Lung (tissue), 12 donors: ENCODE results near the gene USP53. TPM values are rescaled to one million over a fixed set of nuclear protein-coding genes. Genes with fewer than 3 reads are reported as not detected.

Experiments
- ATAC-seq: fragments of 200-7000 bp; cut with Tn5 transposase; one replicate; pipeline ENCODE4 v1.9.1; 2020; ENCODE audit warnings: moderate number of reproducible peaks; ENCODE audit not compliant: insufficient read depth, low FRiP score
- DNase-seq, 3 donors: peaks; one replicate each; pipeline ENCODE4 v3.0.0-alpha.2; 2013 to 2017
- H3K27ac ChIP-seq, 2 donors: one replicate each; pipeline ENCODE4 v1.5.1; 2013; ENCODE audit warnings: mild to moderate bottlenecking in 2 of 2, moderate library complexity in 2 of 2, control low read depth in 1 of 2, inconsistent platforms in 1 of 2, low read depth in 1 of 2, low read length in 1 of 2
- H3K27me3 ChIP-seq, 3 donors: one replicate each; pipeline ENCODE4 v1.5.1; 2013; ENCODE audit warnings: low read length in 2 of 3; ENCODE audit not compliant: control insufficient read depth in 3 of 3, insufficient read depth in 3 of 3
- H3K36me3 ChIP-seq, 4 donors: one replicate each; pipeline ENCODE4 v1.5.1; 2013; ENCODE audit warnings: low read length in 4 of 4, mild to moderate bottlenecking in 1 of 4, moderate library complexity in 1 of 4; ENCODE audit not compliant: control insufficient read depth in 4 of 4, insufficient read depth in 4 of 4
- H3K4me1 ChIP-seq, 5 donors: one replicate each; pipeline ENCODE4 v1.5.1; 2013; ENCODE audit warnings: low read length in 5 of 5, mild to moderate bottlenecking in 2 of 5, moderate library complexity in 1 of 5; ENCODE audit not compliant: control insufficient read depth in 5 of 5, insufficient read depth in 5 of 5
- H3K4me3 ChIP-seq: one replicate; pipeline ENCODE4 v1.5.1; 2013; ENCODE audit warnings: mild to moderate bottlenecking, control low read depth, moderate library complexity
- H3K9ac ChIP-seq, 2 donors: one replicate each; pipeline ENCODE4 v1.5.1; 2013; ENCODE audit warnings: low read length in 2 of 2, control low read depth in 1 of 2; ENCODE audit not compliant: insufficient read depth in 1 of 2
- H3K9me3 ChIP-seq, 4 donors: one replicate each; pipeline ENCODE4 v1.5.1; 2013; ENCODE audit warnings: low read length in 3 of 4, mild to moderate bottlenecking in 1 of 4, moderate library complexity in 1 of 4; ENCODE audit not compliant: control insufficient read depth in 4 of 4, insufficient read depth in 3 of 4
- CTCF ChIP-seq: IDR thresholded peaks from 2 replicates; pipeline ENCODE4 v1.5.1; 2012; ENCODE audit warnings: mild to moderate bottlenecking; ENCODE audit errors: control extremely low read depth, extremely low read depth
- WGBS, 2 donors: extraction: QIAGEN DNeasy Blood & Tissue Kit; methylation state at CpG; one replicate each; pipeline ENCODE4 v1.1.7; 2013; 5-methylcytosine and 5-hydroxymethylcytosine counted together
- polyA plus RNA-seq, 2 donors: library from polyadenylated mRNA; stranded (reverse); fragments of 200-250 nt; gene quantifications; one replicate each; pipeline ENCODE4 v1.2.1, GENCODE V29; 2013
- total RNA-seq, 2 donors: library from RNA; depleted of rRNA in 1 of 2; stranded (reverse); fragments of >200 nt in 1 of 2; gene quantifications; one replicate each; pipeline ENCODE4 v1.2.1, GENCODE V29; 2014 to 2021
- donor health status: control.
- donor health status: control.
- donor health status: Bipolar disorder and iron deficiency.
- donor health status: healthy.
- donor health status: DM: yes; HTN: yes; CAD: no.

Gene USP53
- total and polyA plus RNA-seq, 4 donors, result 13.0 to 54.6 (median 26.3) TPM

GRCh38 chr4:119232286-119232685 lies 19.8 kb downstream of the USP53 start:
- DNase-seq (no peak), ATAC-seq (no peak)
- Histone ChIP-seq H3K27me3 (no peaks in the 10 kb centered on the region), H3K36me3 (peaks cover 0 to 23% (median 9%) of the 10 kb centered on the region in 4 donors), H3K9me3 (no peaks in the 10 kb centered on the region), H3K9ac (no peak overlapping the region), H3K4me1 (peaks cover 0 to 21% (median 0%) of the 10 kb centered on the region in 5 donors), H3K27ac (no peak overlapping the region), H3K4me3 (no peak overlapping the region)
- whole genome bisulfite sequencing, 2 donors, result 87% methylated on average over 1 of the region's 1 CpG
- TF ChIP-seq CTCF, result no peak

- Histone ChIP-seq H3K9ac (no peak overlapping the region), H3K36me3 (peaks cover 0 to 21% (median 9%) of the 10 kb centered on the region in 4 donors), H3K27me3 (no peaks in the 10 kb centered on the region), H3K4me3 (no peak overlapping the region), H3K9me3 (no peaks in the 10 kb centered on the region), H3K27ac (no peak overlapping the region), H3K4me1 (peaks cover 0 to 18% (median 0%) of the 10 kb centered on the region in 5 donors)
- TF ChIP-seq CTCF, result no peak
- no peak for ATAC-seq
- no peak for DNase-seq
Measured at GRCh38 chr4:119233191-119233590, 20.7 kb downstream of the USP53 start.

GRCh38 chr4:119233750-119234149 lies 21.2 kb downstream of the USP53 start:
- H3K27ac ChIP-seq, result no peak overlapping the region
- TF ChIP-seq CTCF, result no peak
- no peaks in the 10 kb centered on the region for H3K9me3 ChIP-seq
- DNase-seq (no peak), ATAC-seq (no peak)
- peaks cover 0 to 16% (median 0%) of the 10 kb centered on the region in 5 donors for H3K4me1 ChIP-seq
- H3K9ac ChIP-seq, result no peak overlapping the region
- peaks cover 0 to 19% (median 9%) of the 10 kb centered on the region in 4 donors for H3K36me3 ChIP-seq
- H3K4me3 ChIP-seq, result no peak overlapping the region
- H3K27me3 ChIP-seq, result no peaks in the 10 kb centered on the region
- 25 to 32% methylated on average over 3 of the region's 3 CpGs for WGBS, 2 donors

GRCh38 chr4:119237201-119237600 lies 24.7 kb downstream of the USP53 start:
- Histone ChIP-seq H3K4me1 (peaks cover 0 to 8% (median 0%) of the 10 kb centered on the region in 5 donors), H3K9ac (no peak overlapping the region), H3K27me3 (no peaks in the 10 kb centered on the region), H3K4me3 (no peak overlapping the region), H3K36me3 (peaks cover 0 to 13% (median 5%) of the 10 kb centered on the region in 4 donors), H3K9me3 (no peaks in the 10 kb centered on the region), H3K27ac (no peak overlapping the region)
- 98% methylated on average over 9 of the region's 9 CpGs for WGBS, 2 donors
- no peak for DNase-seq
- ATAC-seq, result no peak
- TF ChIP-seq CTCF, result no peak
